IPS-20b (cell line): ENCODE data around the gene CYP4V2.

Experiments
- H3K27ac ChIP-seq: one replicate; pipeline ENCODE4 v1.5.1; 2013; ENCODE audit warnings: low read length
- H3K27me3 ChIP-seq: 2 replicates; pipeline ENCODE4 v1.6.1; 2013; ENCODE audit warnings: mild to moderate bottlenecking, low read length, inconsistent platforms; ENCODE audit not compliant: insufficient read depth
- H3K36me3 ChIP-seq: 2 replicates; pipeline ENCODE4 v1.6.1; 2013; ENCODE audit warnings: low read depth, mild to moderate bottlenecking, inconsistent platforms, low read length, moderate library complexity; ENCODE audit not compliant: insufficient read depth
- H3K4me1 ChIP-seq: 2 replicates; pipeline ENCODE4 v1.6.1; 2013; ENCODE audit warnings: mild to moderate bottlenecking, control low read depth, inconsistent platforms, low read length, moderate library complexity; ENCODE audit not compliant: insufficient read depth
- H3K4me3 ChIP-seq: 2 replicates; pipeline ENCODE4 v1.5.1; 2013; ENCODE audit warnings: mild to moderate bottlenecking, low read length, inconsistent platforms
- H3K9ac ChIP-seq: 2 replicates; pipeline ENCODE4 v1.6.1; 2013; ENCODE audit warnings: low read depth, mild to moderate bottlenecking, inconsistent platforms, low read length, moderate library complexity
- H3K9me3 ChIP-seq: 2 replicates; pipeline ENCODE4 v1.6.1; 2013; ENCODE audit warnings: mild to moderate bottlenecking, low read depth, low read length, inconsistent platforms; ENCODE audit not compliant: insufficient read depth

CYP4V2 gene

GRCh38 chr4:186159613-186160012 is 31.8 kb upstream of the CYP4V2 start:
- Histone ChIP-seq H3K27me3 (no peaks in the 10 kb centered on the region), H3K27ac (no peak overlapping the region), H3K9me3 (no peaks in the 10 kb centered on the region), H3K4me3 (no peak overlapping the region), H3K36me3 (no peaks in the 10 kb centered on the region), H3K9ac (no peak overlapping the region), H3K4me1 (no peaks in the 10 kb centered on the region)

- H3K27ac ChIP-seq = no peak overlapping the region
- no peak overlapping the region for H3K9ac ChIP-seq
- no peaks in the 10 kb centered on the region for H3K36me3 ChIP-seq
Measured at GRCh38 chr4:186161138-186161537, 30.2 kb upstream of the CYP4V2 start.

GRCh38 chr4:186166852-186167512 is 24.4 kb upstream of the CYP4V2 start:
- Histone ChIP-seq H3K4me3 (no peak overlapping the region), H3K36me3 (no peaks in the 10 kb centered on the region), H3K27me3 (no peaks in the 10 kb centered on the region), H3K4me1 (no peaks in the 10 kb centered on the region), H3K27ac (no peak overlapping the region), H3K9me3 (no peaks in the 10 kb centered on the region), H3K9ac (no peak overlapping the region)

More at GRCh38 chr4:186161138-186161537, 30.2 kb upstream of the CYP4V2 start:
- Histone ChIP-seq H3K27me3 (no peaks in the 10 kb centered on the region), H3K4me1 (no peaks in the 10 kb centered on the region), H3K4me3 (no peak overlapping the region), H3K9me3 (no peaks in the 10 kb centered on the region)

GRCh38 chr4:186167605-186168004 is 23.8 kb upstream of the CYP4V2 start:
- no peak overlapping the region for H3K4me3 ChIP-seq

GRCh38 chr4:186168750-186169149 is 22.6 kb upstream of the CYP4V2 start:
- Histone ChIP-seq H3K4me3 (no peak overlapping the region), H3K9me3 (no peaks in the 10 kb centered on the region), H3K27me3 (no peaks in the 10 kb centered on the region), H3K27ac (no peak overlapping the region), H3K36me3 (no peaks in the 10 kb centered on the region), H3K4me1 (no peaks in the 10 kb centered on the region), H3K9ac (no peak overlapping the region)

More at GRCh38 chr4:186167605-186168004, 23.8 kb upstream of the CYP4V2 start:
- Histone ChIP-seq H3K4me1 (no peaks in the 10 kb centered on the region), H3K27me3 (no peaks in the 10 kb centered on the region), H3K9me3 (no peaks in the 10 kb centered on the region), H3K36me3 (no peaks in the 10 kb centered on the region), H3K9ac (no peak overlapping the region), H3K27ac (no peak overlapping the region)

- Histone ChIP-seq H3K27ac (no peak overlapping the region), H3K27me3 (no peaks in the 10 kb centered on the region), H3K36me3 (no peaks in the 10 kb centered on the region), H3K4me1 (no peaks in the 10 kb centered on the region), H3K9ac (no peak overlapping the region), H3K4me3 (no peak overlapping the region), H3K9me3 (no peaks in the 10 kb centered on the region)
Measured at GRCh38 chr4:186169333-186169944, 21.9 kb upstream of the CYP4V2 start.

- no peaks in the 10 kb centered on the region for H3K36me3 ChIP-seq
- no peak overlapping the region for H3K27ac ChIP-seq
- no peaks in the 10 kb centered on the region for H3K27me3 ChIP-seq
- no peaks in the 10 kb centered on the region for H3K9me3 ChIP-seq
- H3K4me3 ChIP-seq = no peak overlapping the region
- H3K9ac ChIP-seq = no peak overlapping the region
- no peaks in the 10 kb centered on the region for H3K4me1 ChIP-seq
Measured at GRCh38 chr4:186169945-186170802, 21.2 kb upstream of the CYP4V2 start.

GRCh38 chr4:186170966-186171365 is 20.4 kb upstream of the CYP4V2 start:
- H3K4me1 ChIP-seq = no peaks in the 10 kb centered on the region
- H3K4me3 ChIP-seq = no peak overlapping the region
- H3K27me3 ChIP-seq = no peaks in the 10 kb centered on the region
- H3K9ac ChIP-seq = no peak overlapping the region
- no peaks in the 10 kb centered on the region for H3K36me3 ChIP-seq
- H3K27ac ChIP-seq = no peak overlapping the region
- no peaks in the 10 kb centered on the region for H3K9me3 ChIP-seq

GRCh38 chr4:186172546-186172945 is 18.8 kb upstream of the CYP4V2 start:
- Histone ChIP-seq H3K9me3 (no peaks in the 10 kb centered on the region), H3K9ac (no peak overlapping the region), H3K27ac (no peak overlapping the region), H3K36me3 (no peaks in the 10 kb centered on the region), H3K4me1 (no peaks in the 10 kb centered on the region), H3K4me3 (no peak overlapping the region), H3K27me3 (no peaks in the 10 kb centered on the region)

GRCh38 chr4:186188107-186188506 is 3.3 kb upstream of the CYP4V2 start:
- Histone ChIP-seq H3K4me1 (peaks cover 17% of the 10 kb centered on the region; the same call in 1 of the 2 replicates), H3K9ac (no peak overlapping the region), H3K27me3 (no peaks in the 10 kb centered on the region; the same call in 1 of the 2 replicates), H3K36me3 (no peaks in the 10 kb centered on the region), H3K9me3 (no peaks in the 10 kb centered on the region), H3K4me3 (no peak overlapping the region), H3K27ac (no peak overlapping the region)

- Histone ChIP-seq H3K27me3 (no peaks in the 10 kb centered on the region; the same call in 1 of the 2 replicates), H3K4me1 (peaks cover 17% of the 10 kb centered on the region; the same call in 1 of the 2 replicates), H3K4me3 (peak overlapping the region; percentile 86), H3K36me3 (no peaks in the 10 kb centered on the region), H3K27ac (no peak overlapping the region), H3K9ac (0 out of 2 replicates have a peak overlapping the region, but pooled peaks have one; percentile 9), H3K9me3 (no peaks in the 10 kb centered on the region)
Measured at GRCh38 chr4:186189656-186190055, 1.7 kb upstream of the CYP4V2 start.
